GM18868 (cell line): ENCODE data around the gene EPC2.
"Not testable (repeated sequence)": the region's sequence is repeated elsewhere in the genome, so short reads cannot be mapped to it uniquely, and the experiment has no call there.

Experiments used
- ATAC-seq: cut with Tn5 transposase; IDR thresholded peaks from one replicate; pipeline ENCODE4 v1.9.1; 2021; ENCODE audit warnings: mild to moderate bottlenecking, moderate library complexity; ENCODE audit not compliant: unreplicated experiment

Gene EPC2

DNA sequence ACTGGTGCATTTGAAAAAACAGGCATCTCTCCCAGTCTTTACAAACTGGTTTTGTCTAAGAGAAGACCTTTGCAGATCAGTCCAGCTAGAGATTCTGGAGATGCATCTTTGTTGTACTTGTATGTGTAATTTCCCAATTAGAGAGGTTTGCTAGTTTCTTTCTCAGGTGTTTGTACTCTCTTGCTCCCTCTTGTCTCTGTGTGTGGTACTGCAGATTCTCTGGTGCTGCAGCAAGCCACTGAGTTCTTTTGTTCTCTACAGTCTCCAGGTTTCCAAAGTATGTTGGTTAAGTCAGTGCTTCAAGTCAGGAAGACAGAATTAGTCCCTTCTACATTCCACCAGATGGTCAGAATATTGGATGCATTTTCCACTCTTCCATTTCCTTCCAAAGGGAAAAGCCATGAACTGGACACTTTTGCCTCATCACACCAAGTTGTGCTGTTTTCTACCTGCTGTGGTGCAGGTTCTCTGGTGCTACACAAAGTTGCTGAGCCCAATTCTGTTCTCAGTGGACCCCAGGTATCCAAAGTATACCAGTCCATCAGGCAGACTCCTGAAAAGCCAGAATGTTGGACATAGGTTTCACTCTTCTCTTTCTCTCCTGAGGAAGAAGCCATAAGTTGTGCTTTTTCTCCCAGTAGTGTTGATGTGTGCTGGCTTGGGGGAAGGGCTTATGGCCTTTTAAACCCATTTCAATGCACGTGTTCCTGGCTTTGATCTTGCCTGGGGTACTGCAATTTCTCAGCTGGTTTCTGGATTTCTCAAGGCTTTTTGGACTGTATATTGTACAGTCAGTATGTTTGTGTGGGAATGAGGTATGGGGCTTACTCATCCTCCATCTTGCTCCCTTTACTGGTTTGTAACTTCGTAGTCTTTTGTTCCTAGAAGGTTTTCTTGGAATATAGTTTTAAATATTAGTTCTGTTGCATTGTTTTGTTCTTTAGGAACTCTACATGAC, 29.8 kb downstream of the EPC2 start:
- ATAC-seq = no peak

DNA sequence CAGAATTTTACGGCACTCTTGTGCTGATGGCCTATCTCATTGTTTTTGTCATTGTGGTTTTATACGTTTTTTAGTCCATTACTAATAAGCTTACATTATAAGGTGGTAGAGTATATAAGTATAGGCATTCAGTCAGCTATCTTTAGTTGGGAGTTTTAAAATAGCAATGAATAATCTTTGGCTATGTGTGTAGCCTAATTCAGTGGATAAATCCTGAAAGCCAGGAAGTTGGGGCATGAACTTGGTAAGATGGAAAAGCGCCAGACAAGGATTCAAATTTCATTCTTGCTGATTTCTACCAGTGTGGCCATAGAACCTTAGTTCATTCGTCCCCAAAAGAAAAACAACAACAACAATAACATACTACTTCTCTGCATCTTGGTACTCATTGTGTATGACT, 31.2 kb downstream of the EPC2 start:
- no peak for ATAC-seq

DNA sequence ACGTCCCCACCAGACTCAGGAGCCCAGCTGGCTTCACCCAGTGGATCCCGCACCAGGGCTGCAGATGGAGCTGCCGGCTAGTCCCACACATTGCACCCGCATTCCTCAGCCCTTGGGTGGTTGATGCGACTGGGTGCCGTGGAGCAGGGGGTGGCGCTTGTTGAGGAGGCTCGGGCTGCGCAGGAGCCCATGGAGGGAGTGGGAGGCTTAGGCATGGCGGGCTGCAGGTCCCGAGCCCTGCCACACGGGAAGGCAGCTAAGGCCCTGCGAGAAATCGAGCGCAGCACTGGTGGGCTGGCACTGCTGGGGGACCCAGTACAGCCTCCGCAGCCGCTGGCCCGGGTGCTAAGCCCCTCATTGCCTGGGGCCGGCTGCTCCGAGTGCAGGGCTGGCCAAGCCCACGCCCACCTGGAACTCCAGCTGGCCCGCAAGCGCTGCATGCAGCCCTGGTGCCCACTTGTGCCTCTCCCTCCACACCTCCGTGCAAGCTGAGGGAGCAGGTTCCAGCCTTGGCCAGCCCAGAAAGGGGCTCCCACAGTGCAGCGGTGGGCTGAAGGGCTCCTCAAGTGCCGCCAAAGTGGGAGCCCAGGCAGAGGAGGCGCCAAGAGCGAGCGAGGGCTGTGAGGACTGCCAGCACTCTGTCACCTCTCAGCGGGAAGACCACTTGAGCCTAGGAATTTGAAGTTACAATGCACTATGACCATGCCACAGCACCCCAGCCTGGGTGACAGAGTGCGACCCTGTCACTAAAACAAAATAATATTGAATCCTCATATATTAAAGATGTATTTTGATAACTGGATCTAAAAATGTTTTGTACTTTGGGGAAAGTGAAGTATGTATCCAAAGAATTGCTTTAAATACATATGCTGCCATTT, 34.0 kb downstream of the EPC2 start:
- not testable (repeated sequence) for ATAC-seq

DNA sequence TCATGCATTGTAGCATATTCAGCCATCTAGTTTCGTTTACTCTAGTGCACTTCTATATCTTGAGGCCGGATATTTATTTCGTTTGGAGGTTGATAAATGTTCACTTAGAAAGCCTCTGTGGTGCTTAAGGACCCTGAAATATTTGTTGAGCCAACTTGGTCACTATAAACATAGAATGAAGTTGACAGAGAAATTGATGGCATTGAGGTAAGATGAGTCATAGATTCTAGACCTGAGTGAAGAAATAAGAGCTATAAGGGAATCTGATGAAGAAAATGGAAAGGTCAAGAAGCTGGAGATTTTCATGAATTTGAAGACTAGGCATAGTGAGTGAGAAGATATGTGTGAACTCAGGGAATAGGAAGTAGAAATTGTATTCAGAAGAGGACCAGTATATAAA, 35.9 kb downstream of the EPC2 start:
- no peak for ATAC-seq

DNA sequence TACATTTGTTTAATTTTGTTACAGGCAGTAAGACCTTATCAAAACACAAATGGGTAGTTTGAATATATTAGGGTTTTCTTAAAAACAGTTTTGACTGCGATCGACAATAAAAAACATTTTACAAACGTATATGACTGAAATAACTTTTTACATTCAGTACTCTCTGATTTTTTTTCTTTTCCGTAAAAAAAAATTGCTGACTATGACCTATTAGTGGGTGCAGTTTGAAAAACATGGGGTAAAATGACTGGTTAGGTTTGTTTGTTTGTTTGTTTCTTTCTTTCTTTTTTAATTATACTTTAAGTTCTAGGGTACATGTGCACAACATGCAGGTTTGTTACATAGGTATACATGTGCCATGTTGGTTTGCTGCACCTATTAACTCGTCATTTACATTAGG, 36.9 kb downstream of the EPC2 start:
- ATAC-seq = no peak

DNA sequence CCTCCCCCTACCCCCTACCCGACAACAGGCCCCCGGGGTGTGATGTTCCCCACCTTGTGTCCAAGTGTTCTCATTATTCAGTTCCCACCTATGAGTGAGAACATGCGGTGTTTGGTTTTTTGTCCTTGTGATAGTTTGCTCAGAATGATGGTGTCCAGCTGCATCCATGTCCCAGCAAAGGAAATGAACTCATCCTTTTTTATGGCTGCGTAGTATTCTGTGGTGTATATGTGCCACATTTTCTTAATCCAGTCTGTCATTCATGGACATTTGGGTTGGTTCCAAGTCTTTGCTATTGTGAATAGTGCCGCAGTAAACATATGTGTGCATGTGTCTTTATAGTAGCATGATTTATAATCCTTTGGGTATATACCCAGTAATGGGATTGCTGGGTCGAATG, 37.3 kb downstream of the EPC2 start:
- not testable (repeated sequence) for ATAC-seq

DNA sequence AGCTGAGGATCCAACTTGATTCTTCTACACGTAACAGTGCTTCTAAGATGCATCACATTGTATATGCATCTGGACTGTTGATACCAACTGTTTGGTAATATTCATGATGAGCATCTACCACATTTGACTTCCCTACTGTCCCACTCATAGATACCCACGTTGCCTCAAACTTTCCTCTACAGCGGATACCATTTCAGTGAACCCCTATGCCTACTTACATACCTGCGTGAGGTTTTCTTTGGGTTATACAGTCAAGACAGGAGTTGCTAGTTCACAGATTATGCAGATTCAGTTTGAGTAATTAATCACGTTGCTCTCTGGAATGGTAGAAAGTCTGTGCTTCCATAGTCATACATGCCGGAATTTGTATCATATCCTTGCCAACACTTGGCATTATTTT, 40.0 kb downstream of the EPC2 start:
- ATAC-seq = no peak

DNA sequence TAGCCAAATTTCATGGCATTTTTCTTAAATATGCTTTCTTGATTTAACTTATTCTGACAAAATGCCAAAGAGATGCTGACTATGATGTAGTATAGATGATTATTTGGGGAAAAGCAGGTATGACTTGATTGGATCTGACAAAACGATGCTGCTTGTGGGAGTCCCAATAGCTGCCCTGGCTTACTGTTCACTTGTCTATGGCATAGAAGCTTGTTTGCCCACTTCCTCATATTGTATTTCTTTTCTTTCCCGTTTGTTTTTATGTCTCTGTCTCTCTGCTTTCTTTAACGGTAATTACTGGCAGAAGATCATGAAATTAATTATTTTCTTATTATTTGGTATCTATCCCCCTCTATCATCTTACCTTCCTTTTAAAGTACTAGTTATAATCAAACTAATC, 43.0 kb downstream of the EPC2 start:
- no peak for ATAC-seq

DNA sequence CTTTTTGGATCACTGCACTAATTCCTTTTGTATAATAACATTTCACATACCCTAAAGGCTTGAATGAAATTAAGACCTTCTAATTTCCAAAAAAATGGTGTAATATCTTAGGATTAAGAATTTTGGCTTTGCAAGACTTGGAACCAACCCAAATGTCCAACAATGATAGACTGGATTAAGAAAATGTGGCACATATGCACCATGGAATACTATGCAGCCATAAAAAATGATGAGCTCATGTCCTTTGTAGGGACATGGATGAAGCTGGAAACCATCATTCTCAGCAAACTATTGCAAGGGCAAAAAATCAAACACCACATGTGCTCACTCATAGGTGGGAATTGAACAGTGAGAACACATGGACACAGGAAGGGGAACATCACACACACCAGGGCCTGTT, 43.5 kb downstream of the EPC2 start:
- not testable (repeated sequence) for ATAC-seq

DNA sequence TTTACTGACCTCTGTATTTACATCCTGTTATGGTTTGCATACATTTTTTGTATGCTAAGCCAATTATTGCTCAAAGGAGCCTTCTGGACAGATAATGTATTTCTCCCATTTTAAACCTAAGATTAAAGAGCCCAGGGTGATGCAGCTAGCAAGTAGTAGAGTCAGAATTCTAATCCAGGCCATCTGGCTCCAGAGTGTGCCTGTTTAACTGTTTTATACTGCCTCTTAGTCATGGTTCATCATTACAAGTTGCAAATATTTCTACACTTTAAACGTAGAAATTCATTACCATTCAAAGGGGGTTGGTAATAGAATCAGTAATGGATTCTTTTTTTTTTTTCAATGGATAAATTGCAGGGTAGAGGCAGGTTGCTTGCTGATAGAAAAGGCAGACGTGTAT, 52.4 kb downstream of the EPC2 start:
- ATAC-seq = no peak

DNA sequence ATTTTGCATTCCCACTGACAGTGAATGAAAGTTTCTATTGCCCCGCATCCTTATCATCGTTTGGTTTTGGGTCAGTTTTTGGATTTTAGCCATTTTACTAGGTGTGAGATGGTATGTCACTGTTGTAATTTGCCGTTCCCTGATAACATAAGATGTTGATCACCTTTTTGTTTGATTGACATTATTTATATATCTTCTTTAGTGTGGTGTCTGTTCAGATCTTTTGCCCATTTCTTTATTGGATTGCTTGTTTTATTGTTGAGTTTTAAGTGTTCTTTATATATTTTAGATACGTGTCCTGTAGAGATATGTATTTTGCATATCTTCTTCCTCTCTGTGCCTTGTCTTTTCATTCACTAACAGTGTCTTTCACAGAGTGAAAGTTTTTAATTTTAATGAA, 55.3 kb downstream of the EPC2 start:
- ATAC-seq = no peak

DNA sequence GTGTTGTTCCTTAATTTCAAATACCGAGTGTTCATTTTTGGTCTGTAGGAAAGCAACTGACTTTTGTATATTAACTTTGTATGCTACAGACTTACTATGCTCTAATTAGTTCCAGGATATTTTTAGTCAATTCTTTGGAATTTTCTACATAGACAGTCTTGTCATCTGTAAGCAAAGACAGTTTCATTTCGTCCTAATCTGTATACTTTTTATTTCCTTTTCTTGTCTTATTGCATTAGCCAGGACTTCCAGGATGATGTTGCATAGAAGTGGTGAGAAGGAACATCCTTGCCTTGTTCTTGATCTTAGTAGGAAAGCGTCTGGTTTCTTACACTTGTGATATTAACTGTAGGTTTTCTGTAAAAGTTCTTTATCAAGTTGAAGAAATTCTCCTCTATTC, 56.5 kb downstream of the EPC2 start:
- no peak for ATAC-seq

DNA sequence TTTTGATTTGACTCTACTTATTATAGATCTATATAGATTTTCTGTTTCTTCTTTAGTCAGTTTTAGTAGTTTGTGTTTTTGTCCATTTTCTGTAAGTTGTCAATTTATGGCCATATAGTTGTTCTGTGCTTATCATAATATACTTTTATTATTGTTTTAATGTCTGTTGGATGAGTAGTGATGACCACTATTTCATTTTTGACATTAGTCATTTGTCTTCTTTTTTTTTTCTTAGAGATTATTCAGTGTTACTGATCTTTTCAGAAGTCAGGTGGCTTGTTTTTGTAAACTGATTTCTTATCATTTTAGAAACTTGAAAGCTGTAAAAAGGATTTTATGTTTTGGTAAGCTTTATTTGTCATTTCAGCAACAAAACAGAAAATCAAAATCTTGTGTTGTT, 57.3 kb downstream of the EPC2 start:
- no peak for ATAC-seq

DNA sequence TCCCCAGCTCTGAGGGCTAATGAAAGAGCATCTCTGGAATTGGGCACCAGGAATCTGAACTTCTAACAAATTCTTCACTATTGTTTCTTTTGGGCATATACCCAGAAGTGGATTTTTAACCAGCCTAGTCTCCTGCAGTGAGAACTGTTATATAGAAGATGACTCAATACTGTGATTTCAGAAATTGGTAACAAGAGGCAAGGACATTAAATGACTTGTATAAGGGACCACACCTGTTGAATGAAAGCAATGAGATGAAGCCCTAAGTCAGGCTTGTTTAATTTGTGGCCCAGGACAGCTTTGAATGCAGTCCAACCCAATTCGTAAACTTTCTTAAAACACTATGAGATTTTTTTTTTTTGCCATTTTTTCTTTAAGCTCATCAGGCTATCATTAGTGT, 57.9 kb downstream of the EPC2 start:
- no peak for ATAC-seq

DNA sequence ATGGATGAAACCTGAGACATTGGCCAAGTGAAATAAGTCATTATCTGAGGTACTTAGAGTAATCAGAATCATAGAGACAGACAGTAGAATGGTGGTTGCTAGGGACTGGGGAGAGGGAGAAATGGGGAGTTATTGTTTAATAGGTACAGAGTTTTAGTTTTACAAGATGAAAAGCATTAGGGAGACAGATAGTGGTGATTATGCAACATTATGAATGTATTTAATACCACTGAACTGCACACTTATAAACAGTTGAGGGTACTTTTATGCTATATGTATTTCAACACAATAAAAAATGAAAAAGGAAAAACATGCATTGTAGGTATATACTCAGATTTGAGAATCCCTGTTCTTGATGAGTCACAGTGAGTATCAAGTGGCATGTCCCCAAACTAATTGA, 59.7 kb downstream of the EPC2 start:
- no peak for ATAC-seq

DNA sequence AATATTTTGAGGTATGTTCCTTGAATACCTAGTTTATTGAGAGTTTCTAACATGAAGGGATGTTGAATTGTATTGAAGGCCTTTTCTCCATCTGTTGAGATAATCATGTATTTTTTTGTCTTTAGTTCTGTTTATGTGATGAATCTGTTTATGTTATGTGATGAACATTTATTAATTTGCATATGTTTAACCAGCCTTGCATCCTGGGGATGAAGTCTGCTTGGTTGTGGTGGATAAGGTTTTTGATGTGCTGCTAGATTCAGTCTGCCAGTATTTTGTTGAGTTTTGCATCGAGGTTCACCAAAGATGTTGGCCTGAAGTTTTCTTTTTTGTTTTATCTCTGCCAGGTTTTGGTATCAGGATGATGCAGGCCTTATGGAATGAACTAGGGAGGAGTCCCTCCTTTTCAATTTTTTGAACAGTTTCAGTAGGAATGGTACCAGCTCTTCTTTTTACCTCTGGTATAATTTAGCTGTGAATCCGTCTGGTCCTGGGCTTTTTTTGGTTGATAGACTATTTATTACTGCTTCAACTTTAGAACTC, 71.9 kb downstream of the EPC2 start:
- no peak for ATAC-seq

DNA sequence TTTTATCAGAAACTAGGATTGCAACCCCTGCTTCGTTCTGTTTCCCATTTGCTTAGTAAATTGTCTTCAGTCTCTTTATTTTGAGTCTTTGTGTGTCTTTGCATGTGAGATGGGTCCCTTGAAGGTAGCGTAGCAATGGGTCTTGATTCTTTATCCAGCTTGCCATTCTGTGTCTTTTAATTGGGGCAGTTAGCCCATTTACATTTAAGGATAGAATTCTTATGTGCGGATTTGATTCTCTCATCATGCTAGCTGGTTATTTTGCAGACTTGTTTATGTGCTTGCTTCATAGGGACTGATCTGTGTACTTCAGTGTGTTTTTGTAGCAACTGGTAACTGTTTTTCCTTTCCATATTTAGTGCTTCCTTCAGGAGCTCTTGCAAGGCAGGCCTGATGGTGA, 73.5 kb downstream of the EPC2 start:
- ATAC-seq = no peak

DNA sequence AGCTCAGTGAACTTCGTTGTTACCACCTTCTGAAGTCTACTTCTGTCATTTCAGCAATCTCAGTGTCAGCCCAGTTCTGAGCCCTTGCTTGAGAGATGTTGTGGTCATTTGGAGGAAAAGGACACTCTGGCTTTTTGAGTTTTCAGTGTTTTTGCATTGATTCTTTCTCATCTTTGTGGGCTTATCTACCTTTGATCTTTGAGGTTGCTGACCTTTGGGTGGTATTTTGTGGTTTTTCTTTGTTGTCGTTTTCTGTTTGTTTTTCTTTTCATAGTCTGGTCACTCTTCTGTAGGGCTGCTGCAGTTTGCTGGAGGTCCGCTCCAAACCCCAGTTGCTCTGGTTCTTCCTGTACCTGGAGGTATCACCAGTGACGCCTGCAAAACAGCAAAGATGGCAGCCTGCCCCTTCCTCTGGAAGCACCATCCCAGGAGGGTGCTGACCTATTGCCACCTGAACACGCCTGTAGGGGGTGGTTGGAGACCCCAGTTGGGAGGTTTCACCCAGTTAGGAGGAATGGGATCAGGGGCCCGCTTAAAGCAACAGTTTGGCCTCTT, 74.7 kb downstream of the EPC2 start:
- ATAC-seq = no peak

DNA sequence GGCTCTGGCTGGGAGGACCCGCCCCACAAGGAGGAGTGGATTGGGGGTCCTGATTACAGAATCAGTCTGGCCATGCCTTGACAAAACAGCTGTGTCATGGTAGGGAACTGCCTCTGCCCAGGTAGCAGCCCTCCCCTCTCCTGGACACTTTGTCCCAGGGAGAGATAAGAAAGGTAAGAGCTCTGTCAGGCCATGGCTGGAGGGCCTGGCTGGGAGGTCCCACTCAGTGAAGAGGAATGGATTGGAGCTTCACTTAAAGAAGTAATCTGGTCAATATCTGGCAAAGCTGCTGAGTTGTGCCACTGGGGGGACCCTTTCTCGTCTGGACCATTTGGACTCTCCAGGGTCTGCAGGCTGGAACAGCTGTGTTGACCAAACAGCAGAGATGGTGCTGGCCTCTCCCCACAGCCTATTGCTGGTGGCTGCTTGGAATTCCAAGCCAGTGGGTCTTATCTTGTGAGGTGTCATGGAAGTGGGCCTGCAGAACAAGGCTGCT, 75.4 kb downstream of the EPC2 start:
- no peak for ATAC-seq

DNA sequence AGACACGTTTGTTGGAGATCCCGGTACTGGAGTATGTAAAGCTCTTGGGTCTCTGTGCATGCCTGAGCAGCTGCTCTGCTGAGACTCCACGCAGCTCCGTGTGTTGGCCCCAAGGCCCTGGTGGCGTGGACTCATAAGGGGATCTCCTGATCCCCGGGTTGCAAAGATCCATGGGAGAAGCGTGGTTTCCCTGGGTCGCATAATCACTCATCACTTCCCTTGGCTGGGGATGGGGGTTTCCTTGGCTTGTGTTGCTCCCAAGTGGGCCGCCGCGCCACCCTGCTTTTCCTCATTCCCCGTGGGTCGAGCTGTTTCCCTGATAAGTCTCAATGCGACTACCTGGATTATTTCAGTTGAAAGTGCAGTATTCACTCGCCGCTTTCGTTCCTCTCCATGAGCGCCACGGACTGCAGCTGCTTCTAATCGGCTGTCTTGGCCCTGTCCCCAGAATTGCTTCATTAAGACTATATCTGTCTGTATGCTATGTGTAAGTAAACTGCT, 76.0 kb downstream of the EPC2 start:
- ATAC-seq = no peak

DNA sequence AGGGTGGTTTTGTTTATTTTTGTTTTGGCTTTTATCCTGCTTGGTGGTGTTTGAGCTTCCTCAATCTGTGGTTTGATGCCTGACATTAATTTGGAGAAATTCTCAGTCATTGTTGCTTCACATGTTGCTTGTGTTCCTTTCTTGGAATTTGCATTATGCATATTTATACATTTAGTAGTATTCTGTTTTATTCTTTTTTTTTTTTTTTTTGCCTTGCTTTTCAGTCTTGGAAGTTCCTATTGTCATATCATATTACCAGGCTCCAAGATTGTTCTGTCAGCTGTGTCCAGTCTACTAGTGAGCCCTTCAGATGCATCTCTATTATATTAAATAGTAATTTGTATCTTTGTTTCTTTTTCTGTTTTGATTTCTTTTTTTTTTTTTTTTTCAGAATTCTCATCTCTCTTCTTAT, 77.0 kb downstream of the EPC2 start:
- ATAC-seq = no peak
